ENCODE measurements around the gene SLC22A23. TPM values are rescaled to one million over a fixed set of nuclear protein-coding genes. Genes with fewer than 3 reads are reported as not detected.

SLC22A23 gene
- total RNA-seq, 1 donor from 2014 or later, result 19.4 TPM

- H3K36me3 Mint-ChIP-seq (ENCODE audit: insufficient read depth), result peaks cover 11% of the 10 kb centered on the region
- H3K4me3 Mint-ChIP-seq (ENCODE audit: low read depth), result no peak overlapping the region
- DNase-seq (ENCODE audit: low spot score, unreplicated experiment), result no peak
- no peak overlapping the region for H3K27ac Mint-ChIP-seq
- peaks cover 3% of the 10 kb centered on the region for H3K4me1 Mint-ChIP-seq (ENCODE audit: low read depth)
- TF ChIP-seq CTCF (IDR thresholded peaks at IDR 0.05; ENCODE audit: unreplicated experiment), result no peak
- no peaks in the 10 kb centered on the region for H3K9me3 Mint-ChIP-seq (ENCODE audit: low read depth)
- H3K27me3 Mint-ChIP-seq, result no peaks in the 10 kb centered on the region
Measured at GRCh38 chr6:3278691-3279090, 178.2 kb downstream of the SLC22A23 start.

- peaks cover 3% of the 10 kb centered on the region for H3K4me1 Mint-ChIP-seq (ENCODE audit: low read depth)
- TF ChIP-seq CTCF (IDR thresholded peaks at IDR 0.05; ENCODE audit: unreplicated experiment), result no peak
- H3K27ac Mint-ChIP-seq, result no peak overlapping the region
- H3K27me3 Mint-ChIP-seq, result no peaks in the 10 kb centered on the region
- no peaks in the 10 kb centered on the region for H3K9me3 Mint-ChIP-seq (ENCODE audit: low read depth)
- H3K36me3 Mint-ChIP-seq (ENCODE audit: insufficient read depth), result peaks cover 9% of the 10 kb centered on the region
- no peak overlapping the region for H3K4me3 Mint-ChIP-seq (ENCODE audit: low read depth)
- DNase-seq (ENCODE audit: low spot score, unreplicated experiment), result no peak
Measured at GRCh38 chr6:3277851-3278416, 178.9 kb downstream of the SLC22A23 start.

- no peak overlapping the region for H3K4me3 Mint-ChIP-seq (ENCODE audit: low read depth)
- no peak for DNase-seq (ENCODE audit: low spot score, unreplicated experiment)
- no peaks in the 10 kb centered on the region for H3K9me3 Mint-ChIP-seq (ENCODE audit: low read depth)
- TF ChIP-seq CTCF (IDR thresholded peaks at IDR 0.05; ENCODE audit: unreplicated experiment), result no peak
- no peak overlapping the region for H3K27ac Mint-ChIP-seq
- H3K36me3 Mint-ChIP-seq (ENCODE audit: insufficient read depth), result peaks cover 8% of the 10 kb centered on the region
- H3K27me3 Mint-ChIP-seq, result no peaks in the 10 kb centered on the region
- H3K4me1 Mint-ChIP-seq (ENCODE audit: low read depth), result peaks cover 3% of the 10 kb centered on the region
Measured at GRCh38 chr6:3277251-3277650, 179.6 kb downstream of the SLC22A23 start.

DNA sequence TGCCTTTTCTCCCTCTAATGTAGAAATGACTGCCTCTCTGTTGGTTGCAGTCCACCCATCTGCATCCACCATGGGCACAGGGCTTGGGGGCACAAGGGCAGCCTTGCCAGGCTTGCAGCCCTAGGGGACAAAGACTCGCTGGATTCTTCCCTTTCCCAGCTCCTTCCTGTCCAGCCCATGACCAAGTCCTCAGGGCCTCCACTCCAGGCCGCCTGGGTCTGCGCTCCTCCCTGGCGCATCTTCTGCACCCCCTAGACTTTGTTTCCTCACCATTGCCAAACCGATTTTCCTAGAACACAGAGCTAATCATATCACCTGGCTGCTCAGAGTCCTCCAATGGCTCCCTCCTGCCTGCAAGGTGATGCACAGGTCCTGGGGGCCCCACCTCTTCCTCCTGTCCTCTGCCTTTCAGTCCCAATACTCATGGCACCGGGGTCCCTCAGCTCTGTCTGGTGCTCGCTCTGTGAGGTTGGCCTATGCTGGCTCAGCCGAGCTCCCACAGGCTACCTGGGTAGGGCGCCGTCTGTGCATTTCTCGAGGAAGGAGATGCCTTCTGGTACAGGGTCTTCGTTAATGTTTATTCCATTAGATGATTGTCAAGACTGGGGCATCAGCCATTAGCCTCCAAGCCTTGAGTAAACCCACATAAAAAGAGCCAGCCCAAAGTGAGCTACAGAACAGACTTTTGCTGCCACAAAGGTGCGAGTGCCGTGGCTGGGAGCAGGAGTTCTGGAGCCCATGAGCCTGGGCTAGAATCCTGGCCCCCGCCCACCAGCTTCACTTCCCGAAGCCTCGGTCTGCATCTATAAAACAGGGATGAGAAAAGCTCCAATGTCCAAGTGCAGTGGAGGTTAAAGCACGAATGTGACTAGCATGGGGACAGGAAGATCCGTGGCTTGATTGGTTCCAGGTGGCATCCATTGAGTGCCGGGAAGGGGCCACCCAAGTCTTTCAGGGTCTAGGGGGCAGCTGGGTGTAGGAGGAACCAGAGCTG is 180.4 kb downstream of the SLC22A23 start:
- Mint-ChIP-seq H3K4me3 (ENCODE audit: low read depth) (no peak overlapping the region), H3K27me3 (no peaks in the 10 kb centered on the region), H3K9me3 (ENCODE audit: low read depth) (no peaks in the 10 kb centered on the region), H3K36me3 (ENCODE audit: insufficient read depth) (peaks cover 12% of the 10 kb centered on the region), H3K4me1 (ENCODE audit: low read depth) (peaks cover 1% of the 10 kb centered on the region), H3K27ac (peak overlapping the region; percentile 62)
- no peak for DNase-seq (ENCODE audit: low spot score, unreplicated experiment)
- no peak for TF ChIP-seq CTCF (IDR thresholded peaks at IDR 0.05; ENCODE audit: unreplicated experiment)

DNA sequence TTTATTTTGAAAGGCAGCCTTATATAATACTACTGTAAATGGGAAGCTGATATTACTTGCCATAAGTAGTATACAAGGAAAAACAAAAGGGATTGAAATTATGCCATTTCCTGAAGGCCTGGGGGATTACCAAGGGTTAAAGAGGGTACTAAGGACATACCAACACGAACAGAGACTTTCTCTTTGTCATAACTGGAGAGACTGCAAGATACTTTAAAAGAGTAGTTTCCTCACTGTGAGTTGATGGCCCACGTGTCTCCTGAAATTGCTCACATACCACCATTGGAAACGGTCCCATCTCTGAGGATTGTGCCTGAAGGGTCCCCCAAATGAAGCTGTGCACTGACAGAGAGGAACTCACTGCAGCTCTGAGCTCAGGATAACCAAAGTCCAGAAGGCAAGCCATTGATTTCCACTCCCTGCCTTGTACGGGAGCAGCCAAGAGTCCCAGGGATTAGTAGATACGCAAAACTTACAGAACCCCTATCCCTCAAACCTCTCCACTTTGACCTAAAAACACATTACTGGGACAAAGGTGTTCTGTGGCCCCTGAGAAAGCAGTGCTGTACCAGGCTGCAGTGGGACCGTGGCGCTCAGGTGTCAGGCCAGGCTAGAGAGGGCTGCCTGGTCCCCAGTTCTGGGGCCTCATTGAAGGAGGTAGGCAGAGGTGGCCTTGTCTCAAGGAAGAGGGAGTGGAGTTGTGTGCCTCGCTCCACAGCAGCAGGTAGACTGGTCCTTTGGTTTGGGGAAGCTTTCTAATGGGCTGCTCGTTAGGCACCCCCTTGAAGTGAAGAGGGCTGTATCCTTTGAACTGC is 182.9 kb downstream of the SLC22A23 start:
- no peak for TF ChIP-seq CTCF (IDR thresholded peaks at IDR 0.05; ENCODE audit: unreplicated experiment)
- no peaks in the 10 kb centered on the region for H3K27me3 Mint-ChIP-seq
- no peaks in the 10 kb centered on the region for H3K4me1 Mint-ChIP-seq (ENCODE audit: low read depth)
- peaks cover 11% of the 10 kb centered on the region for H3K36me3 Mint-ChIP-seq (ENCODE audit: insufficient read depth)
- H3K27ac Mint-ChIP-seq, result no peak overlapping the region
- DNase-seq (ENCODE audit: low spot score, unreplicated experiment), result no peak
- H3K4me3 Mint-ChIP-seq (ENCODE audit: low read depth), result no peak overlapping the region
- H3K9me3 Mint-ChIP-seq (ENCODE audit: low read depth), result no peaks in the 10 kb centered on the region
